CD4-positive, alpha-beta T cell (primary cell): ENCODE data around the gene RPS6KA2. TPM values are rescaled to one million over a fixed set of nuclear protein-coding genes. Genes with fewer than 3 reads are reported as not detected.

ENCODE experiments used
- ATAC-seq: fragments of 200-7000 bp; cut with Tn5 transposase; one replicate; pipeline ENCODE4 v1.10.0; 2022; ENCODE audit warnings: mild to moderate bottlenecking; ENCODE audit not compliant: poor library complexity
- CTCF ChIA-PET: fragments of 350-600 bp; sonication (Branson Sonifier 250); formaldehyde crosslinking; loops from one replicate; lab custom pipeline; 2021; ENCODE audit warnings: antibody characterized with exemption, inconsistent platforms; lab: Charles Lee
- POLR2A ChIA-PET: fragments of 350-600 bp; sonication (Branson Sonifier 250); formaldehyde crosslinking; loops from one replicate; lab custom pipeline; 2021; ENCODE audit warnings: antibody characterized with exemption, inconsistent platforms; lab: Charles Lee
- DNase-seq, 14 experiments: peaks; one replicate each; pipeline ENCODE4 v3.0.0-alpha.2; 2013 to 2020; ENCODE audit warnings: mixed read lengths in 2 of 14
- H3K27ac ChIP-seq, 2 donors: one replicate each; pipeline versions ENCODE4 v1.5.1 to v1.7.0; 2013; ENCODE audit warnings: low read length in 2 of 2, low read depth in 1 of 2, mild to moderate bottlenecking in 1 of 2
- H3K27me3 ChIP-seq, 2 experiments: 1 replicate in 1 of 2; 2 replicates in 1 of 2; pipeline versions ENCODE4 v1.6.1 to v1.7.0; 2013; ENCODE audit warnings: low read length in 2 of 2, control low read depth in 1 of 2, mild to moderate bottlenecking in 1 of 2, moderate library complexity in 1 of 2; ENCODE audit not compliant: insufficient read depth in 2 of 2, control insufficient read depth in 1 of 2
- H3K36me3 ChIP-seq: one replicate; pipeline ENCODE4 v1.6.1; 2013; ENCODE audit warnings: low read length, control low read depth; ENCODE audit not compliant: insufficient read depth
- H3K4me1 ChIP-seq: one replicate; pipeline ENCODE4 v1.6.1; 2013; ENCODE audit warnings: low read length, control low read depth; ENCODE audit not compliant: insufficient read depth
- H3K4me3 ChIP-seq: one replicate; pipeline ENCODE4 v1.5.1; 2013; ENCODE audit warnings: mild to moderate bottlenecking, low read length, moderate library complexity
- H3K9me3 ChIP-seq, 2 experiments: 1 replicate in 1 of 2; 2 replicates in 1 of 2; pipeline versions ENCODE4 v1.6.1 to v1.7.0; 2013; ENCODE audit warnings: low read length in 2 of 2, mild to moderate bottlenecking in 2 of 2, control low read depth in 1 of 2, moderate library complexity in 1 of 2; ENCODE audit not compliant: control insufficient read depth in 1 of 2, insufficient read depth in 1 of 2
- H3K27ac Mint-ChIP-seq: one replicate; pipeline ENCODE4 v1.8.0; 2020; ENCODE audit warnings: mixed read lengths
- H3K27me3 Mint-ChIP-seq: one replicate; pipeline ENCODE4 v1.8.0; 2021; ENCODE audit warnings: mixed read lengths
- H3K36me3 Mint-ChIP-seq: one replicate; pipeline ENCODE4 v1.8.0; 2021; ENCODE audit warnings: low read depth, mixed read lengths
- H3K4me1 Mint-ChIP-seq: one replicate; pipeline ENCODE4 v1.8.0; 2021; ENCODE audit warnings: low read depth, mixed read lengths
- H3K4me3 Mint-ChIP-seq: one replicate; pipeline ENCODE4 v1.8.0; 2020; ENCODE audit warnings: mild to moderate bottlenecking, mixed read lengths
- H3K9me3 Mint-ChIP-seq: one replicate; pipeline ENCODE4 v1.8.0; 2020; ENCODE audit warnings: mixed read lengths
- CTCF ChIP-seq: fragments of 200-600 bp; IDR thresholded peaks from one replicate; pipeline ENCODE4 v1.8.0; 2022; ENCODE audit warnings: antibody characterized with exemption, mild to moderate bottlenecking
- intact Hi-C, 2 experiments: fragments of 100-400 bp; cut with DNase I in 1 of 2; cut with micrococcal nuclease in 1 of 2; formaldehyde crosslinking; loops; one replicate each; pipeline versions ENCODE4 v1.15.1 to v1.9.0; 2023 to 2025; cut with DNase I, micrococcal nuclease
- total RNA-seq, 174 experiments: library from RNA in 2 of 174; stranded (reverse) in 2 of 174; gene quantifications; one replicate each; pipeline ENCODE4 v1.2.3 and lab custom pipeline; 2021 to 2026

Gene RPS6KA2
- total RNA-seq, 2 experiments from 2014 or later: 5.6 to 6.2 TPM

GRCh38 chr6:166523782-166524559 is 103.1 kb downstream of the RPS6KA2 start:
- H3K9me3 ChIP-seq: peaks cover 0 to 12% of the 10 kb centered on the region in 2 experiments
- H3K4me1 Mint-ChIP-seq: no peaks in the 10 kb centered on the region
- CTCF ChIA-PET: no interaction called here

DNA sequence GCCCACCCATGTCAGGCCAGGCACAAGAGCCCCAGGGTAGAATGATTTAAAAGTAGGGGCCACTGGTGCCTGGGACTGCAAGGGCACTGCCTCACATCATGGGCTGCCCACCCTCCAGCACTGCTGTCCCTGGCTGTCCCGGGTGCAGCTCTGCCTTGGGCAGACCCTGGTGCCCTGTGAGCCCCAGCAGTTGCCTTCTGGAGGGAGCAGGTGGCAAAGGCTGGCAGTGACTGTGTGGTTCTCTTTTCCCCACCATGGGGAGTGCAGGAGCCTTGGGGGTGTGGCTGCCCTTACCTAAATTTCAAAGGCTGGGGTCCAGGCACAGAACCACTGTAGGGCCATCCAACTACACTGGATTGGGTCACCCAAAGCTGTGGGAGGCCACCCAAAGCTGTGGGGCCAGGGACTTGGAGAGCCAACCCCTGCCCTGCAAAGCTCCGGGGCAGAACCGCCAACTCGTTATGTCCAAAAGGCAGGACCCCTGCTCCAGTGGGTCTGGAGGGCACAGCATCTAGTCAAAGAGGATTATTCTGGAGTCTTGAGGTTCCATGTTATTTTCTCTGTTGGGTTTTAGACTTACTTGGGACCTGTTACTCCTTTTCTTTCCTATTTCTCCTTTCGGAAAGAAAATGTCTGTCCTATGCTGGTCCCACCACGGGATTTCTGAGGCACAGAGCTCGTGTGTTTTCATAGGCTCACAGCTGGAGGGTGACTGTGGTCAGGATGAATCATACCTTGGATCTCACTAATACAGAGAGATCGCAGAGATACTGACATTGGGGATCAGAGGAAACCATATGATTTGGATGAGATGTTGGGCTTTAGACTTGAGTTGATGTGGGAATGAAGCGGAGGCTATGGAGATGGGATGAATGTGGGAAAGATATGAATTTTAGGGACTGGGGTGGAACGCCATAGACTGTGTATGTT is 105.9 kb downstream of the RPS6KA2 start:
- ChIA-PET POLR2A (no interaction called here), CTCF (no interaction called here)
- Histone ChIP-seq H3K27me3 (no peaks in the 10 kb centered on the region), H3K36me3 (no peaks in the 10 kb centered on the region), H3K27ac (no peak overlapping the region), H3K4me3 (no peak overlapping the region), H3K4me1 (no peaks in the 10 kb centered on the region), H3K9me3 (peaks cover 3 to 19% of the 10 kb centered on the region in 2 experiments)
- H3K27ac Mint-ChIP-seq: no peak overlapping the region
- no peak for ATAC-seq
- DNase-seq: no peak
- TF ChIP-seq CTCF: no peak
- H3K36me3 Mint-ChIP-seq: peaks cover 11% of the 10 kb centered on the region
- no peak overlapping the region for H3K4me3 Mint-ChIP-seq
- intact Hi-C loops: no loop called here
- no peaks in the 10 kb centered on the region for H3K27me3 Mint-ChIP-seq
- no peaks in the 10 kb centered on the region for H3K4me1 Mint-ChIP-seq
- no peaks in the 10 kb centered on the region for H3K9me3 Mint-ChIP-seq

More at GRCh38 chr6:166523782-166524559, 103.1 kb downstream of the RPS6KA2 start:
- no peaks in the 10 kb centered on the region for H3K9me3 Mint-ChIP-seq
- no peak overlapping the region for H3K4me3 Mint-ChIP-seq
- peaks cover 7% of the 10 kb centered on the region for H3K36me3 Mint-ChIP-seq
- TF ChIP-seq CTCF: no peak
- DNase-seq (no peak), ATAC-seq (no peak)
- Histone ChIP-seq H3K4me3 (no peak overlapping the region), H3K27ac (no peak overlapping the region), H3K36me3 (no peaks in the 10 kb centered on the region), H3K27me3 (no peaks in the 10 kb centered on the region), H3K4me1 (no peaks in the 10 kb centered on the region)
- intact Hi-C loops: no loop called here
- POLR2A ChIA-PET: no interaction called here
- no peaks in the 10 kb centered on the region for H3K27me3 Mint-ChIP-seq
- no peak overlapping the region for H3K27ac Mint-ChIP-seq

- Mint-ChIP-seq H3K36me3 (peaks cover 11% of the 10 kb centered on the region), H3K4me3 (no peak overlapping the region), H3K27me3 (no peaks in the 10 kb centered on the region), H3K9me3 (no peaks in the 10 kb centered on the region), H3K27ac (no peak overlapping the region), H3K4me1 (peaks cover 8% of the 10 kb centered on the region)
- ATAC-seq (no peak), DNase-seq (peak in 1 of 14 experiments; percentile 9)
- no peak for TF ChIP-seq CTCF
- H3K27me3 ChIP-seq: no peaks in the 10 kb centered on the region
- intact Hi-C loops: loop anchor here in 1 of 2 experiments (10.0 kb wide), 1 partner anchor 242 kb away; no protein-coding TSS in a partner anchor
- ChIA-PET CTCF (interaction anchor here (1.3 kb wide), 1 partner anchor 10 kb away, joined by 4 read pairs; no protein-coding TSS in a partner anchor), POLR2A (interaction anchor here (0.6 kb wide), 1 partner anchor 43 kb away, joined by 3 read pairs; no protein-coding TSS in a partner anchor)
- H3K9me3 ChIP-seq: peaks cover 3 to 13% of the 10 kb centered on the region in 2 experiments
- H3K36me3 ChIP-seq: no peaks in the 10 kb centered on the region
- H3K27ac ChIP-seq: no peak overlapping the region
- H3K4me3 ChIP-seq: no peak overlapping the region
- peaks cover 7% of the 10 kb centered on the region for H3K4me1 ChIP-seq
Measured at GRCh38 chr6:166516251-166516884, 110.7 kb downstream of the RPS6KA2 start.
